CD4-positive, alpha-beta T cell treated with Interleukin-12 subunit alpha and Interleukin-12 subunit beta, for 1 hour (primary cell): Measurements from ENCODE around the gene PDPR.
"Not testable (repeated sequence)": the region's sequence is repeated elsewhere in the genome, so short reads cannot be mapped to it uniquely, and the experiment has no call there.

Source experiments
- DNase-seq: peaks from one replicate; pipeline ENCODE4 v3.0.0-alpha.2; 2020

Gene PDPR

DNA sequence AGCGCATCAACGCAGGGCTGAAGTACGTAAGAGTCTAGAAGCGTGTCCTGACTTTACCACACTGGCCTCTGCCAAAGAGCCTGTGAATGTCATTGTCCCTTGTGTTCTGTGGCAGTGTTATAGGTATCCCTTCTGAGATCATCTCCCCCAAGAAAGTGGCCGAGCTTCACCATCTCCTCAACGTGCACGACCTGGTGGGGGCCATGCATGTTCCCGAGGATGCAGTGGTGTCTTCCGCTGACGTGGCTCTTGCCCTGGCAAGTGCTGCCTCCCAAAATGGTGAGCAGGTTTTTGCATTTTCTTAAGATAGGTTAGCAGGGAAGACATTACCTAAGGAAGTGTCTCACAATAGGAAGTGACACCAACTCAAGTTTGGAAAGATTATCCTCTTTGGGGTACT is 14.7 kb downstream of the PDPR start:
- DNase-seq, result not testable (repeated sequence)

DNA sequence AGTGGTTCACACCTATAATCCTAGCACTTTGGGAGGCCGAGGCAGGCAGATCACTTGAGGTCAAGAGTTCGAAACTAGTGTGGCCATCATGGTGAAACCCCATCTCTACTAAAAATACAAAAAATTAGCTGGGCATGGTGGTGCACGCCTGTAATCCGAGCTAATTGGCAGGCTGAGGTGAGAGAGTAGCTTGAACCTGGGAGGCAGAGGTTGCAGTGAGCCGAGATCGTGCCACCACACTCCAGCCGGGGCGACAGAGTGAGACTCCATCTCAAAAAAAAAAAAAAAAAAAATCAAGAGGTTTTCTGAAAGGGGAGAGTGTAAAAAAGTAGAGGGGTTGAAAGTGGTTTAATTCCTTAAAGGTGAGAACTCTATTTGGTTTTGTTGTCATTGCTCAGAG is 21.7 kb downstream of the PDPR start:
- not testable (repeated sequence) for DNase-seq

DNA sequence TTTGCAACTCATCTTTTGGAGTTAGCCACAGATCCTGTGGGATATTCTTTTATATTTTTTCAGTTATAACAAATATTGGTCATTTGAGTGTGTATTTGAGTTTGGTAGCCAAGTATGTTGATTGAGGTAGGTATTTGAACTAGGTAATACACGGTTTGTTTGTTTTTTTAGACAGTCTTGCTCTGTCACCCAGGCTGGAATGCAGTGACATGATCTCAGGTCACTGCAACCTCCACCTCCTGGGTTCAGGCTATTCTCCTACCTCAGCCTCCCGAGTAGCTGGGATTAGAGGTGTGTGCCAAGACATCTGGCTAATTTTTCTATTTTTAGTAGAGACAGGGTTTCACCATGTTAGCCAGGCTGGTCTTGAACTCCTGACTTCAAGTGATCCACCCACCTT is 22.5 kb downstream of the PDPR start:
- DNase-seq, result not testable (repeated sequence)

DNA sequence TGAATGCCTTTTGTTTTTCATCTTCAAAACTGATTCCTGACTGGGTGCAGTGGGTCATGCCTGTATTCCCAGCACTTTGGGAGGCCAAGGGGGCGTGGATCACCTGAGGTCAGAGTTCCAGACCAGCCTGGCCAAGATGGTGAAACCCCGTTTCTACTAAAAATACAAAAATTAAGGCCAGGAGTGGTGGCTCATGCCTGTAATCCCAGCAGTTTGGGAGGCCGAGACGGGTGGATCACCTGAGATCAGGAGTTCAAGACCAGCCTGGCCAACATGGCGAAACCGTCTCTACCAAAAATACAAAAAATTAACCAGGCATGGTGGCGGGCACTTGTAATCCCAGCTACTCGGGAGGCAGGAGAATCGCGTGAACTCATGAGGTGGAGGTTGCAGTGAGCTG is 28.6 kb downstream of the PDPR start:
- not testable (repeated sequence) for DNase-seq

DNA sequence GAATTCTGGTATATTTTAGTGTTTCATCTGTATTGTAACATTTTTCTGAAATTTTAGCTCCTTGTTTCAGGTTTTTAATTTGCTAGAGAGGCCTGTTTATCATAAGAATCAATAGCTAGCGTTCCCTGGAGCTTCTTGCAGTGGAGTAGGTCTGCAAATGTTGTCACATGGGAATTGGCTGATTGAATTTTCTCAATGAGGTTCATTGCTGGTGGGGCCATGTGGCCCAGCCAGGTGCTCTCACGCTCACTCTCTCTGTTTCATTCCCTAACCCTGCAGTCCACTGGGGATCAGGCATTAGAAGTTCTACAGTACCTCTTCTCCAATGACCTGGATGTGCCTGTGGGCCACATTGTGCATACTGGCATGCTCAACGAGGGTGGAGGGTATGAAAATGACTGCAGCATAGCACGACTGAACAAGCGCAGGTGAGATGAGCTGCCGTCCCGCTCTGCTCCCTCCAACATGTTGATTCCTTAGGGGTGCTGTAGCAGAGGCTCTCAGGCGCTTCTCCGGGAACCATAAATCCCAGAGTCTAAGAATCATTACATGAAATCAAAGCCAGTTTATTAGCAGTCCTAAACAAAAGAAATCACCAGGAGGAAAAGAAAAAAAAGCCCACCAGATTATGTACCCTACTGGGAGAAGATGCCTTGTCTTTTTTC is 29.2 kb downstream of the PDPR start:
- not testable (repeated sequence) for DNase-seq

DNA sequence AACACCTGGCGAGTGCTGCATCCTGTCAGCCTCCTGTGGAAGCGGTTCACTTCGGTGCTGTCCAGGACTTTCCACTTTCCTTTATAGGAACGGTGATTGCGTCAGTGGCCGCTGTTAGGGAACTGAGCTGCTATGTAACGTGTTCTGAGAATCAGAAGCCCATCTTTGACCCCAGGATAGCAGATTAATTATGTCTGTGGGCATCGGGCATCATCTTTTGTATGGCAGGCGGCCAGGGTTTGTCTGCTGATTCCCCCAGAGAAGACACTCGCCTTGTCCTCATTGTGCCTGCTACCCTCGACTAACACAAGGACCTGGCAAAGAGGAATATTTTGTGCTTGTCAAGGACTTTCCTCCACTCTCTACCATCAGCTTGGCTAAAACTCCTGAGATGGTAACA is 33.7 kb downstream of the PDPR start:
- DNase-seq, result not testable (repeated sequence)

DNA sequence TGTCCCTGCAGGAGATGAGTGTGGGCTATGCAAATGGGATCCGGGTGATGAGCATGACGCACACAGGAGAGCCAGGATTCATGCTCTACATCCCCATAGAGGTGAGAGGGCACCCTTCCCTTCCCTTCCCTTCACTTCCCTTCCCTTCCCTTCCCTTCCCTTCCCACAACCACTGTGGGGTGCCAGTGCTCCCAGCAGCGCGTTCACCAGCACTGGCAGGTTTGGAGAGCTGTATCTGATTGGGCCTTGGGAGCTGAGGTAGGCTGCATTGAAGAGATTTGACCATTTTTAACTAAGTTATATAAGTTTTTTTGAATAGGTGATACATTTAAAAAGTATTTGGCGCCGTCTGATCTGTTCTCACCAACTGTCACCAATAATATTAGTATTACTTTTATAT is 34.3 kb downstream of the PDPR start:
- not testable (repeated sequence) for DNase-seq

DNA sequence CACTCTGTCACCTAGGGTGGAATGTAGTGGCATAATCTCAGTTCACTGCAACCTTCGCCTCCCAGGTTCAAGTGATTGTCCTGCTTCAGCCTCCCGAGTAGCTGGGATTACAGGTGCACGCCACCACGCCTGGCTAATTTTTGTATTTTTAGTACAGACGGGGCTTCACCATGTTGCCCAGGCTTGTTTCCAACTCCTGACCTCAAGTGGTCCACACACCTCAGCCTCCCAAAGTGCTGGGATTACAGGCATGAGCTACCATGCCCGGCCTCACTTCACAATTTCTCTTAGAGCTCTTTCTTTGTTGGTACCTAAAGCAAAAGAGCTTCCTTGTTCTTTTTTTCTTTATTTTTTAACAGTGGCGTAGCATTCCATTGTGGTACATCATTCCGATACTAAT is 35.2 kb downstream of the PDPR start:
- DNase-seq, result not testable (repeated sequence)

DNA sequence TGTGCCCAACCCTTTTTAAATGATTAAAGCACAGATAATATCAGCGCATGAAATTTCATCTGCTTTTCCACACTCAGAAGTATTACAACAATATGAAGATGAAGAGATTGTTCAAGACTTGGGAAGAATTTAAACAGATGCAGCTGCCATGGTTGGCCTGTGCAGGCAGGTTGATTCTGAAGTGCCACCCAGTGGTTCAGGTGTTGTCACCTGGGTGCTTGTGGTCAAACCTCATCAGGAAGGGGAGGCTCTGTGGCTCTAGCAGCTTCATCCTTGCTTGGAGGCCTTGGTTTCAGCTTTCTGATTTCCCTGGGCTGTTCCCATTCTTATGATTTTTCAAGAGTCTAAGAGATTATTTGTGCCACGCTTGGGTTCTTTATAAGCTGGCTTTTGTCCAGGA is 37.3 kb downstream of the PDPR start:
- no peak for DNase-seq

DNA sequence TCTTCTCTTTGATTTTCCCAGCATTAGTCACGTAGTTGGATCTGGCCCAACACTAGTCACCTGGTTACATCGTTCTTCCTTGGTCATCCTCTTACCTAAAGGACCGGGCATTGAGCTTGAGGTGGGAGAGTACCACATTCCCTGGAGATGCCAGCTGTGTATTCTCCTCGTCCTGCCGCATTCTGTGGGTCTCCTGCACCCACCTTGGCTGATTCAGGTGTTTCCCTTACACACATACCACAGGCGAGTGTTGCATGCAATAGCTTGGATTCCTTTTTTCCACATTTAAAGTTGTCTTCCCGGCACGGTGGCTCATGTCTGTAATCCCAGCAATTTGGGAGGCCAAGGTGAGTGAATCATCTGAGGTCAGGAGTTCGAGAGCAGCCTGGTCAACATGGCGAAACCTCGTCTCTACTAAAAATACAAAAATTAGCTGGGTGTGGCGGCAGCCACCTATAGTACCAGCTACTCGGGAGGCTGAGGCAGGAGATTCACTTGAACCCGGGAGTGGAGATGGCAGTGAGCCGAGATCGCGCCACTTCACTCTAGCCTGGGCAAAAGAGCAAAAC is 37.9 kb downstream of the PDPR start:
- DNase-seq, result no peak

DNA sequence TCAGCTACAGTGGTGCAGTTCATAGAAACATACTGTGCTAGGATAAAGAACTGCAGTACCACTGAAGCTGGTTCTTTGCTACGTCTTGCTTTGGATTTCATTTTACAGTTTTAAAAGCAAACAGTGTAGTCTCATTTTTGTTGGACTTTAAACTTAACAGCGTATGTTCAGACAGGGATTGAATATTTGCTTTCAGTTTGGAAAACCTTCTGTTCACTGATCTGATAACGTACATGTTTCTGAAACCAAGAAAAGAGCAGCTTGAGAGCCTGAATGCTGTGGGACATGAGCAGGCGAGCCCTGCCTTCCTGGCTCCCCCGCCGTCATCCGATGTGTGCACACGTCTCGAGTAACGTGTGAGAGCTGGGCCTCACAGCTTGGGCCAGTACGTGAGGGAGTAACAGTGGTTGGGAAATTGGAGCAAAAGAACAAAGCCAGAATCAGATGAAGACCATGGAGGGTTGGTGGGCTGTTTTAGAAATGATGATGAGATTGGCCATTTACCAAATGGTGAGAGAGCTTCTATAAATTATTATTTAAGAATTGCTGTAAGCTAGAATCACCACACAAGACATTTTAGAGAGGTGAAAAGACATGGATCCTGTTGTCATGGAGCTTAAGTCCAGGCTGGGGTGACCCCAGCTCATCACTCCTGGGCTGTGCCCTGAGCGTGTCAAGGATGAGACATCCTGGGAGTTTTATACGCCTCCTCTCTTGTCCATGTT is 38.6 kb downstream of the PDPR start:
- DNase-seq, result no peak

DNA sequence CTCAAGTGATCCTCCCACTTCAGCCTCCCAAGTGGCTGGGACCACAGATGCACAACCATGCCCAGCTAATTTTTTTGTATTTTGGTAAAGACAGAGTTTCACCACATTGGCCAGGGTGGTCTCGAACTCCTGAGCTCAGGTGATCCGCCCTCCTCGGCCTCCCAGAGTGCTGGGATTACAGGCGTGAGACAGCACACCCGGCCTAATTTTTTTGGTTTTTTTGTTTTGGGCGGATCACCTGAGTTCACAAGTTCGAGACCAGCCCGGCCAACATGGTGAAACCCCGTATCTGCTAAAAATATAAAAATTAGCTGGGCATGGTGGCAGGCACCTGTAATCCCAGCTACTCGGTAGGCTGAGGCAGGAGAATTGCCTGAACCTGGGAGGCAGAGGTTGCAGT is 40.6 kb downstream of the PDPR start:
- DNase-seq, result not testable (repeated sequence)

DNA sequence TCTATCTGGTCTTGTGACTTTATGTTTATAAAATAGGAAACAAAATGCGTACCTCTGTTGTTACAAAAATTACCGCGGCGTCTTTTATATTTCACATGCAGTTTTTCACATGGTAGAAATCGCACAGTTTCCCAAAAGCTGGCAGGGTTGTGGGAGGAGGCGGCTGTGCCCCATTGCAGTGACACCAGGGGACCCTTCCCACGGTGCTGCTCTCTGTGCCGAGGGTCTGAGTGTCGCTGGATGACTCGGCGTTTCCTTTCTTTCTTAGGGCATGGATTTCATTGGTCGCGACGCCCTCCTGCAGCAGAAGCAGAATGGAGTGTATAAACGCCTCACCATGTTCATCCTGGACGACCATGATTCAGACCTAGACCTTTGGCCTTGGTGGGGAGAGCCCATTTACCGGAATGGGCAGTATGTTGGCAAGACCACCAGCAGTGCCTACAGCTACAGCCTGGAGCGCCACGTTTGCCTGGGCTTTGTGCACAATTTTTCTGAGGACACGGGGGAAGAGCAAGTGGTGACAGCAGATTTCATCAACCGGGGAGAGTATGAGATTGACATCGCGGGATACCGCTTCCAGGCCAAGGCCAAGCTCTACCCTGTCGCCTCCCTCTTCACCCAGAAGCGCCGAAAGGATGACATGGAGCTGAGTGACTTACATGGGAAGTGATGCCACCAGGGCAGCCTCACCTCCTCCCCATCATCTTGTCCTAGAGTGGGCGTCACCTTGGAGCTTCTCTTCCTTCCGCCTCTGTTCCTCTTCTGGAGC is 42.3 kb downstream of the PDPR start:
- DNase-seq, result no peak

DNA sequence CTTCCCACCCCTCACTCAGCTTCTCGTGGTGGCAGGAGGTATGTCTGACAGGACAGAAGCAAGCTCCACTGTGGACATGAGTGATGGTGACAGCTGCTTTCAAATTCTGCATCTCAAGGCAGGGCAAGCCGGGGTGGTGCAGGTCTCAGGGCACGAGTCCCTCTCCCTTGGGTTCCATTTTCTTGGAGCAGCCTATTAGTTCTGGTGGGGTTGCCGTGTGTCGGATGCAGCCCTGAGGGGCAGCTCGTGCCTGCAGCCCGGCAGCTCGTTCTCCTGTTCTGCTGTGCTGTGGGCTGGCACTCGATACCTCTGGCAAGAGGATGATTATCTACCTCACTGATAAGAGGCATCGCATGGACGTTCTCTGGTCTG is 43.0 kb downstream of the PDPR start:
- DNase-seq, result no peak

DNA sequence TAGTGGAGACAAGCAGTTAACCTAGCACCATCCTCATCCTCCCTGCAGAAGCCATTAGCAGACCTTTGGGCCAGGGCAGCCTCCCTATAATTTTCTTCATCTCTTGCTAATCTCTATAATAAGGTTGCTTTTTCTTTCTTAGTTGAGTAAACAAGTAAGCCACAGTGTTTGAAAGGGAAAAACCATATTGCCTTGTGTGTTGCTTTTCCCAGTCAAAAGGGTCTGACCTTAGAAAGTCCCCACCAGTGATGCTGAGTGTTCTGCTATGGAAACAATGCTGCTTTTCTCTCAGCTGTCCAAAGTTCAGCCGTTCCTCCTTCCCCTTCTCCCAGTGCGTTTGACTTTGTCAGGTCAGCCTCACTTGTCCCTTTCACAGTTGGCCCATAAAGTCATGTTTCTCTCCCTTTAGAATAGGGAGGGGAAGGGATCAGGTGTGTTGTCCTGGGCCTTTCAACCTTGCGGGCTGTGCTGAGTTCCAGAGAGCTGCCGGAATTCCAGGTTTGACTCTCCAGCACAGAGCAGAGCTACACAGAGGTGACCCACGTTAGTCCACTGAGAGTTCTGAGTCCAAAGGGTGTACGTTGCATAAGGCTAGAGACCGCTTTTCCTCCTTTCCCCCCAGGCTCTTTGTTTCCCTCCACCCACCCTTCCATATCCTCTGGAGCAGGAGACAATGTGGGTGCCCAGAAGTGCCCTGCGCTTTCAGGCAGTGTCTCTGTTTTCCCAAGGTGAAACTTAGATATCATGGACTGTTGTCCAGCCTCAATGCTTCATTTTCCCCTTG is 43.5 kb downstream of the PDPR start:
- DNase-seq, result no peak

DNA sequence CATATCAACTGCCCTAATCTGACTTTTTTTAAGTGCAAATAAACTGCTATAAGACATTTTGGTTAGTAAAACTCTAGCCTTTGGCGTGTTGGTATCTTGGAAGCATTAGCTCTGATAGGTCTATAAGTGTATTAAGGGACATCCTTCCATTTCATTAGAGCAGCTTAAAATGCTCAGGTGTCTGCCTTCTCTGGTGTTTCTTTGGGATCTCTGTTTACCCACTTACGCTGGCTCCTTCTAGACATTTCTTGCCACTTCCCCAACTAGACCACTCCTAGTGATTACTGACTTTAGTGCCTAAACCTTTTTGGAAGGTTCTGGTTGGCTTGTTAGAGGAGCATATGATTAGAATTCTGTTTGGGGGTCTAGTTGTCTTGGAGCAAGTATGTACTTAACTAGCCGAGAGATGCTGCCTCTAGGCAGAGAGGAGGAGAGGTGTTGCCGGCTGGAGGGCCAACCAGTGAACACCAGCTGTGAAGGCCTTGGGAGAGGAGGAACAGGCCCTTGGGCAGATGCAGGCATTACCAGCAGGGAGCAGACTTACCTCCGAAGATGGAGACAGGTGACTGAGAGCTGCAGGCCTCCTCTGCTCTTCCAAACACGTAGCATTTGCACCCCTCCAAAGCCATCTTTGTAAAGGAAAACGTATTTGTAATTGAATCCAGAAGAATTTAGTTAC is 44.3 kb downstream of the PDPR start:
- DNase-seq, result no peak

DNA sequence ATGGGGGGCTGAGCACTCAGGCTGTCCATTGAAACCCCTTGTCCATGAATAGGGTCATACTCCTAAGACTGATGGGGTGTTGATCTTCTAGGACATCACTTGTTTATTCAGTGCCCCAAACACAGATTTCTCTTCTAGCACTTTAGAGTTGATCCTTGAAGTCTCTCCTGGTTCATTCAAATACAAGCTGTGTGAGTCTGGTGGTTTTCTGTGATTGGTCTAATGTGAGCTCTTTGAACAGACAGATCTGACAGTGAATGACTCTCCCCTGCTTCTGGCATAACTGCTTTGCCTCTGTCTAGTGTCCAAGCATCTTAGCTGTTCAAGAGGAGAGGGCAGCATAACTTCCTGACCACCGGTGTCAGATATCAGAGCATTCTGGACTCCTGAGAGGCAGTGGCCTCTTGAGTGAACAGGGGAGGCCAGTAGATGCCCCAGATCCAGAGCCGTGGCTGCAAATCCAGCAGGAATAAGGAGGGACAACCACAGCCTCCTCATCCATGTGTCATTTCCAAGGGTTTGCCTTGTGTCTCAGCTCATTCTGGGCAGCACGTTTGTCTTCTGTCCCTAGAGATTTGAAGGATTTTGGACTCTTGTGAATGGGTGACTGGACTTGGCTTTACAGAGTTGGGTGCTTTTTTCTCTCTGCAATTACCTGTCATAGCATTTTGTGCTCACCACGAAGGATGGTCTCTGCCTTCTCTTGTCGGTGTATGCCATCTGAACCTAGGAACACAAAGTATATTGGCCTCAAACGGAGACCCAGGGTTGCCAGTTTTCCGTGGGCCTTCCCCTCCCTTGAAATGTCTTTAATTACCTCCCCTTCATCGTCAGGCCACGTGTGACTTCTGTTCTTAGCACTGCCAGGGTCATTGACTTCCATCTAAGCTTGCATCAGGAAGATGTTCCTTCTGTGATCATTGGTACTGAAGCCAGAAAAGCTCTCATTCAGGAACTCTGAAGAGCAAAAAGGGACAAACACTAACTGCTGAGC is 45.5 kb downstream of the PDPR start:
- DNase-seq, result no peak

DNA sequence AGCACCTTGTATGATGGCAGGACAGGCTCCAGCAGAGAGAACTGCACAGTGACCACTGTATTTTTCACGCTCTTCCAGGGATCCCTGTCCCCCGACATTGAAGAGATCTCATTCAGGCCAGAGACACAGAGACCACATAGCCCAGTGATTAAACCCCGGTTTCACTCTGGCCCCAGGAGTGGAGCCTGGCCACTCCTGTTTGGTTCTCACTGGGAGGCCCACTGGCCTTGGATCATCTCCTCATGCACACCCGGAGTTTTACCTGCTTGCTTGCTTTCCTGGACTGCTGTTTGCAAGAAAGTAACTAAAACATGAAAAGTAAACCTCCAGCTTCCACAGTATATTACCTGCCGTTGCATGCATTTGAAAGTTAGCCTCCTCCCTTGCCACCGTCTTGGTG is 46.3 kb downstream of the PDPR start:
- no peak for DNase-seq

DNA sequence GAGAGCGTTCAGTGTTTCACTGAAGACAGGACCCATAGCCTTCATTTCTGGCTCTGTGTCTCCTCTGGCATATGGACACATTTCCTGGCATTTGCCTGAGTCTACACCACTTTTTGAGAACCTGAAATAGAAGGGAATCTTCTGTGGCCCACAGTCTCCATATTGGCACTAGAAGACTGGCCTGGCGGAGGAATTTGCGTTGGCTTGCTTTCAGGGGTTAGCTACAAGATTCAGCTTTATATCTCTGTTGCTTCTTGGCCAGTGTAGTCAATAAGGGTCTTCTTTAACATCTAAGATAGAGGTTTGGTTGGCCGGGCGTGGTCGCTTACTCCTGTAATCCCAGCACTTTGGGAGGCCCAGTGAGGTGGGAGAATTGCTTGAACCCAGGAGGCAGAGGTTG is 46.7 kb downstream of the PDPR start:
- DNase-seq, result no peak

DNA sequence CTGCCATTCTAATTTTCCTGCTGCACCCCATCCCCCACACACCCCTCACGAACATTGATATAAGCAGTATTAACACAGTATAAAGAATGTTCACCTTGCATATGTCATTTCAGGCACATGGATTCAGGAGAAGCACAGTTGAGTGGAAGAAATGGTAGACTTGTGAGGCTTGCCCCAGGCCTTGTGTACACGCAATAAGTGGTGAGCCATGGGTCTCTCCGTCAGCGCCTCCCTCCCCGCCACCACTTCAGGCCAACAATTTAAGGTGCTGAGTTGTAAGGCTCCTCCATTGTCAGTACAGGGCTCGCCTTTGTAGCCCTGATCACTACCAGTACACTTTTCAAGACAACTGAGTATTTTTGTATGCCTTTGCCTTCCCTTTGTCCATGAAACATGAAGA is 47.2 kb downstream of the PDPR start:
- DNase-seq, result no peak

DNA sequence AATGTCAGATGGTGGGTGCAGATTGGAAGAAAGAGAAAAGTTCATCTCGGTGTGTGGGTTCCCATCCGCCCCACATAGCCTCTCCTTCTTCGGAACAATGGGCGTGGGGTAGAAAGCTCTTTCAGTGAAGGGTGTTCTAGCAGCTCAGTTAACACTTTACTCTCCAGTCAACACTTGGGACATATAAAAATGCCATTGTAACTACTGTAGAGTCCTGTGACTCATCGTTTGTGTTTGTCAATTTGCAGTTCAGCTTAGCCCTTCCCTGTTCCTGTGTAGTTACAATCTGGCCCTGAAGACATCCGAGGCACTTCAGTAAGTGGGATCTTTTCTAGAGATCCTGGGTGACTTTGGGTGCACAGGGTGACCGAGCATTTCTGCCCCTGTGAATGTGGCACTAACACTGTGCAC is 47.9 kb downstream of the PDPR start:
- no peak for DNase-seq
